IPS-15b (cell line): ENCODE measurements around the gene SURF4.
"Not testable (repeated sequence)": the region's sequence is repeated elsewhere in the genome, so short reads cannot be mapped to it uniquely, and the experiment has no call there.

Experiments
- H3K27me3 ChIP-seq: one replicate; pipeline ENCODE4 v1.6.1; 2013; ENCODE audit warnings: low read length; ENCODE audit not compliant: control insufficient read depth, insufficient read depth
- H3K36me3 ChIP-seq: one replicate; pipeline ENCODE4 v1.6.1; 2013; ENCODE audit warnings: low read length; ENCODE audit not compliant: control insufficient read depth, insufficient read depth
- H3K4me1 ChIP-seq: one replicate; pipeline ENCODE4 v1.6.1; 2013; ENCODE audit warnings: mild to moderate bottlenecking, low read length; ENCODE audit not compliant: control insufficient read depth, insufficient read depth
- H3K4me3 ChIP-seq: one replicate; pipeline ENCODE4 v1.5.1; 2013; ENCODE audit warnings: low read depth, low read length
- H3K9ac ChIP-seq: one replicate; pipeline ENCODE4 v1.6.1; 2013; ENCODE audit warnings: low read depth, mild to moderate bottlenecking, low read length
- H3K9me3 ChIP-seq: one replicate; pipeline ENCODE4 v1.6.1; 2013; ENCODE audit warnings: mild to moderate bottlenecking, low read length; ENCODE audit not compliant: control insufficient read depth, insufficient read depth

The SURF4 gene

DNA sequence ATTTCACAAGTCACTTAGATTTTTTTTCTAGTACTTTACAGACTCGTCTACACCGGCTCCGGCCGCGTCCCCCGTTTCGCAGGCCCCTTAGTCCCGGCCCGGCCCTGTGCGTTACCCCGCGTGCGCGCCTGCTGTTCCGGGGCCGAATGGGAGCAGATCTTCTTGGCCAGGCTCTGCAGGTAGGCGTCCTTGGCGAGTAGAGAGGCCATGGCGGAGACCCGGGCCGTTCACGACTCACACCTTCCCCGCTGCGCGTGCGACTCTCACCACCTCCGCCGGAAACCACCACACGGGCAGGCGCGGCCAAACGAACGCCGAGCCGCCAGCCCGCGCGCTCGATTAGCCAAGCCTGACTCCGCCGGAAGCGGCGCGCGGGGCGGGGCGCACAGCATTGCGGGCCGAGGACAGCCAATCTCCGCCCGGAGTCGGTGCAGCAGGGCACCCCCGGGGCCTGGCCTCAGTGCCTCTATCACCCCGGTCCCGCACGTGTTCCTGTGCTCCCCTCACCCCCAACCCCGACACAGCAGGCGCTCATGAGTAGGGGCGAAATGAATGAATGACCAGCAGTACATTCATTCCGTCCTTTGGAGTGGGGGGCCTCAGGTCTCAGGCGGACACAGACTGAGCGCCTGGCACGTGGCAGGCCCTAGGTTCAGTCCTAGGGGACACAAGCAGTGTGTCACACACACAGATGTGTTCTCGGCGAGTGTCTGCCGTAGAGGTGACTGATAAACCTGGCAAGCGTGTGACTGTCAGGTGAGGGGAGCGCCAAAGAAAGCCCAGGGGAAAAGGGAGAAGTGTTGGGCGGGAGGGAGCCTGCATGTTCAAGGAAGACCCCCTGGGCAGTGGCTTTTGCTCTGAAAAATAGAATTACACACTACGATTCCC is 39.7 kb downstream of the SURF4 start, which contains the start of gene SURF6:
SURF6 (minus strand) TSS at position 265 of the 888 bp plus-strand sequence; CDS start at position 209, 56 bp downstream.
- H3K27me3 ChIP-seq: no peaks in the 10 kb centered on the region

DNA sequence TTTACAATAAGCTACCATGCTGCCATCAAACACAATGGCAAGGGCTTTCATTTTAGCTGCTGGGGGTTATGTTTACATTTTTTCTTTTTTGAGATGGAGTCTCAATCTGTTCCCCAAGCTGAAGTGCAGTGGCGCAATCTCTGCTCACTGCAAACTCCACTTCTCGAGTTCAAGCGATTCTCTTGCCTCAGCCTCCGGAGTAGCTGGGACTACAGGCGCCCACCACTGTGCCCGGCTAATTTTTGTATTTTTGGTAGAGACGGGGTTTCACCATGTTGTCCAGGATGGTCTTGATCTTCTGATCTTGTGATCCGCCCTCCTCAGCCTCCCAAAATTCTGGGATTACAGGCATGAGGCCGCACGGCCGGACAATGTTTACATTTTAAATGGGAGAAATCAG is 41.0 kb downstream of the SURF4 start:
- H3K9me3 ChIP-seq, H3K4me1 ChIP-seq, H3K27me3 ChIP-seq: not testable (repeated sequence)
- Histone ChIP-seq H3K9ac (peak overlapping the region; percentile 87), H3K4me3 (peak overlapping the region; percentile 78), H3K36me3 (peaks cover 38% of the 10 kb centered on the region)

More for the DNA sequence above, 39.7 kb downstream of the SURF4 start, which contains the start of gene SURF6:
- peak within 1 kb of the TSS; percentile 78 for H3K4me3 ChIP-seq
- no peaks in the 10 kb centered on the region for H3K9me3 ChIP-seq
- H3K9ac ChIP-seq: peak within 1 kb of the TSS; percentile 87
- peaks cover 45% of the 10 kb centered on the region for H3K36me3 ChIP-seq
- H3K4me1 ChIP-seq: peaks cover 7% of the 10 kb centered on the region

DNA sequence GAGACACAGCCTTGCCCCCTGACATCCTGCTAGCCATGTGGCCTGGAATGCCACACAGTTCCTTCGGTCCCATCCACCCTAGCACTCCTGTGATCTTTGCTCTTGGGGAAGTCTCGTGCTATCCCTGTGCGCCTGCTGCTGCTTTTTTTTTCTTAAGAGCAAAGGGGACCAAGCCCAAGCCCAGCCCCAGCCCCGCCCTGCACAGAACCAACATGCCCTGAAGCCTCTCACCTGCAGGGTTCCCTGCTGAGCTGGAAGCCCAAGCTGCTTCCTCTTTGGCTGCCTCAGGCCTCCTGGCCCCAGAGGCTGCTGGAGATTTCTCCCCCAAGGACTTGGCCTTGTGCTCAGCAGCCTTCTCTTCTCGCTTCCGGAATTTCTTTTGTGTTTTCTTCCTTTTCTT is 41.7 kb downstream of the SURF4 start:
- Histone ChIP-seq H3K4me3 (no peak overlapping the region), H3K36me3 (peaks cover 34% of the 10 kb centered on the region)

DNA sequence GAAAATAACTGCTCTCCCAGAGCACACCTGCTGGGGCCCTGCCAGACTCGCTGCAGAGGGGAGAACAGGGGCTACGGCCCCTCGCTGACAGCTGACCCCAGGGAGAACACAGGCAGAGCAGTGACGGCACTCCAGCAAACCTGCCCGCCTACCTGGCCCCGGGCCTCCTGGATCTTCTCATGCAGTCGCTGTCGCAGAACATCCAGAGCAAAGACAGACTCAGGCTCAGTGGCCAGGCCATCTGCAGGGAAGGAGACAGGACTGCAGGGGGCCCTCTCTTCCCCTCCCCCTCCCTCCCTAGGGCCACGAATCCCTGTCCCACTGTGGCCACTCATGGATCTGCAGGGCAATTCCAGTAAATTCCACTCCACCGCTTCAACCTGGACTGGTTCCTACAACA is 42.3 kb downstream of the SURF4 start:
- Histone ChIP-seq H3K9me3 (no peaks in the 10 kb centered on the region), H3K9ac (no peak overlapping the region), H3K36me3 (peaks cover 34% of the 10 kb centered on the region), H3K27me3 (no peaks in the 10 kb centered on the region), H3K4me1 (peaks cover 7% of the 10 kb centered on the region), H3K4me3 (no peak overlapping the region)

More for the DNA sequence above, 41.7 kb downstream of the SURF4 start:
- no peaks in the 10 kb centered on the region for H3K27me3 ChIP-seq
- no peak overlapping the region for H3K9ac ChIP-seq
- no peaks in the 10 kb centered on the region for H3K9me3 ChIP-seq
- peaks cover 7% of the 10 kb centered on the region for H3K4me1 ChIP-seq

DNA sequence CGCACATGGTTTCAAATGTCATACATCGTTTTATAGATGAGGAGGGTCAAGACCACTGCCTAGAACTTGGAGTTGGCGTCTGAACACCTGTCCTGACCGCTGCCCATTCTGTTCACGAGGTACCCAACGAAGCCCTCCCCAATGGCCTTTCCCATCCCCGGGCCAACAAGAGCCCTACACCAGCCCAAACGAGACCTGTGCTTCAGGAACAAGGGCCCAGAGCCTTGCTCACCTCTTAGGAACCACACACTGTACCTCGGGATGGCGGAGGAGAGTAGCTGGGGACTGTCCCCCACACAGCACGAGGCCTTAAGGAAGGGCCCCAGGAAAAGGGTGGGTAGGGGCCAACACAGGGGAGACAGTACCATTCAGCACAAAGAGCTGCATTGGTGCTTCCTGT is 42.8 kb downstream of the SURF4 start:
- no peaks in the 10 kb centered on the region for H3K9me3 ChIP-seq
- no peak overlapping the region for H3K4me3 ChIP-seq
- peaks cover 34% of the 10 kb centered on the region for H3K36me3 ChIP-seq
- H3K4me1 ChIP-seq: peaks cover 7% of the 10 kb centered on the region
- H3K27me3 ChIP-seq: no peaks in the 10 kb centered on the region
- no peak overlapping the region for H3K9ac ChIP-seq

DNA sequence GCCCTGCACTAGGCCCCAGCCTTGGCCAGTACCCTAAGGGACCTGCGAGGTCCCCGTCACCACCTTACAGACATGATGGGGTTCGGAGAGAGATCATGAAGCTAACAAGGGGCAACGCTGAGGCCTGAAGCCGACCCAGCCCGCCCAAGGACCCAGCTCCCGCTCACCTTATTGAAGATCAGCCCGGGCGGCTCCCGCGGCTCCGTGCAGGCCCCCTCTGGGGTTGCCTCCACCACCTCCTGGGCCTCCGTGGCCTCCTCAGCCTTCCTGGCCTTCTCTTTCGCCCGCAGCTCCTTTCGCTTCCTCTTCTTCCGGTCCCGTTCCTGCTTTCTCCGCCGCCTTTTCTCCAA is 43.5 kb downstream of the SURF4 start:
- Histone ChIP-seq H3K4me1 (peaks cover 7% of the 10 kb centered on the region), H3K27me3 (no peaks in the 10 kb centered on the region), H3K36me3 (peaks cover 34% of the 10 kb centered on the region), H3K4me3 (no peak overlapping the region), H3K9ac (no peak overlapping the region), H3K9me3 (no peaks in the 10 kb centered on the region)

DNA sequence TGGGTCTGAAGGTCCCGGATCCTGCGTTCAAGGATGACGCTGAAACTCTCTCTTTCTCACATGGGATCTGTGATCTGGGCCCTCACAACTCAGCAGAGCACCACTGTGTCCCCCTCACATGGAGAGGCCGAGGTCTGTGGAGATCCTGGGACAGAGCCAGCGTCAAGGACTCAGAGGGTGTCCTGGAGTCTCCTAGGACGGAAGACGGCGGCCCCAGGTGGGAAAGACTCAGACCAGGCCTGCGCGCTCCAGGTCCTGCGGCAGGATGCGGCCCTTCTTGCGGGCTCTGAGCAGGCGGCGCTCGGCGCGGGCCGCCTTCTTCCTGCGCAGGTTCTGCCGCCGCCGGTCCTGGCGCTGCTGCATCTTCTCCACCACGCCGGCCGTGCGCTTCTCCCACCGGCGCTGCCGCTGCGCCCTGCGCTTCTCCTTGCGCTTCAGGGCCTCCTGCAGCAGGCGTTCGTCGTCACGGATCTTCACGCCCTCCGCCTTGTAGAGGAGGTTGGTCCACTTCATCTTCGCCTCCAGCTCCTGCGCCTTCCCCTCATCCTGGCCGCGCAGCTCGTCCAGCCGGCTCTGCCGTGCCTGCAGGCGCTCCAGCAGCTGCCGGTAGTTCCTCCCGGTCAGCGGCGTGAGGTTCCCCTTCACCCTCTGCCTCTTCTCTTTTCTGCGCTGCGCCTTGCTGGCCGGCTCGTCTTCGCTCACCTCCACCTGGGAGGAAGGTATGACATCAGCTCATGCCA is 44.0 kb downstream of the SURF4 start:
- H3K9ac ChIP-seq: no peak overlapping the region
- H3K27me3 ChIP-seq: no peaks in the 10 kb centered on the region
- H3K36me3 ChIP-seq: peaks cover 34% of the 10 kb centered on the region
- H3K4me3 ChIP-seq: no peak overlapping the region
- no peaks in the 10 kb centered on the region for H3K9me3 ChIP-seq
- peaks cover 7% of the 10 kb centered on the region for H3K4me1 ChIP-seq

DNA sequence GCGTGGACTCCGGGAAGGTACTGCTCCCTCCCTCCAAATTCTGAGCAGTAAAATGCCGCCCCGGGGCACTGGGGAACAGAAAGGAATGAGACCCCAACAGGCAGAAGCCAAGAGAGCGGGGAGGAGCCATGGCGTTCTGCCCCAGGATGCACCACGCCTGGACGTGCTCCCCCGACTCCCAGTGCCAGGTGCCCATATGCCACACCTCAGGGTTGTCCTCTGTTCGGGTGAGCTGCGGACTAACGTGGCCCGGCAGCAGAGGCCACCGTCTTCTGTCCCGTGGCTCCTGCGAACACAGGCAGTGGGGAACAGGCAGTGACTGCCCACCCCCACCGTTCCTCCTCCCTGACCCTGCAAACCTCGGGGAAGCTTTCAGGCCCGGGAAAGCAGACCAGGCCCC is 44.6 kb downstream of the SURF4 start:
- no peak overlapping the region for H3K4me3 ChIP-seq
- no peak overlapping the region for H3K9ac ChIP-seq
- peaks cover 7% of the 10 kb centered on the region for H3K4me1 ChIP-seq

DNA sequence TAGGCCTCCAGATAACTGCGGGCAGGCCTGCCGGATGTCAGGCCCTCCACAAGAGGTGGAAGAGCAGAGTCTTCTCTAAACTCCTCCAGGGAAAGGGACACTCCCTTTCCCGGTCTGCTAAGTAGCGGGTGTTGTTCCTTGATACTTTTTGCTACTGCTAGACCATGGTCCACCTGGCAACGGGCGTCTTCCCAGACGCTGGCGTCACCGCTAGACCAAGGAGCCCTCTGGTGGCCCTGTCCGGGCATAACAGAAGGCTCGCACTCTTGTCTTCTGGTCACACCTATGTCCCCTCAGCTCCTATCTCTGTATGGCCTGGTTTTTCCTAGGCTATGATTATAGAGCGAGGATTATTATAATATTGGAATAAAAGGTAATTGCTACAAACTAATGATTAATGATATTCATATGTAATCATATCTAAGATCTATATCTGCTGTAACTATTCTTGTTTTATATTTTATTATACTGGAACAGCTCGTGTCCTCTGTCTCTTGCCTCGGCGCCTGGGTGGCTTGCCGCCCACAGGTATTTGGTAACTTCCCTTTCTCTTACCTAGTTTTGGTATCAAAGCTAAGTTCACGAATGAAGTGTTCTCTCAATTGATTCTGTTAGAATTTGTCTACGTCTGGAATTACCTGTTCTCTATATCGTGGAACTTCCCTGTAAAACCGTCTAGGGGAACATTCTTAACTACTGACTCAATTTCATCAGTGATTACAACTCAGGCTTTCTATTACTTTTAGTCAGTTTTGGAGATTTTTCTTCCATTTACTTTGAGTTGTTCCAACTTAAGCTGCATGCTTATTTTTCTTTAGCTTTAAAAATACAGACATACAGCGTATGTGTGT is 46.3 kb downstream of the SURF4 start:
- H3K9me3 ChIP-seq, H3K4me1 ChIP-seq, H3K27me3 ChIP-seq, H3K9ac ChIP-seq, H3K4me3 ChIP-seq: not testable (repeated sequence)
- H3K36me3 ChIP-seq: peaks cover 34% of the 10 kb centered on the region

More for the DNA sequence above, 44.6 kb downstream of the SURF4 start:
- peaks cover 34% of the 10 kb centered on the region for H3K36me3 ChIP-seq
- H3K9me3 ChIP-seq: no peaks in the 10 kb centered on the region
- H3K27me3 ChIP-seq: no peaks in the 10 kb centered on the region

DNA sequence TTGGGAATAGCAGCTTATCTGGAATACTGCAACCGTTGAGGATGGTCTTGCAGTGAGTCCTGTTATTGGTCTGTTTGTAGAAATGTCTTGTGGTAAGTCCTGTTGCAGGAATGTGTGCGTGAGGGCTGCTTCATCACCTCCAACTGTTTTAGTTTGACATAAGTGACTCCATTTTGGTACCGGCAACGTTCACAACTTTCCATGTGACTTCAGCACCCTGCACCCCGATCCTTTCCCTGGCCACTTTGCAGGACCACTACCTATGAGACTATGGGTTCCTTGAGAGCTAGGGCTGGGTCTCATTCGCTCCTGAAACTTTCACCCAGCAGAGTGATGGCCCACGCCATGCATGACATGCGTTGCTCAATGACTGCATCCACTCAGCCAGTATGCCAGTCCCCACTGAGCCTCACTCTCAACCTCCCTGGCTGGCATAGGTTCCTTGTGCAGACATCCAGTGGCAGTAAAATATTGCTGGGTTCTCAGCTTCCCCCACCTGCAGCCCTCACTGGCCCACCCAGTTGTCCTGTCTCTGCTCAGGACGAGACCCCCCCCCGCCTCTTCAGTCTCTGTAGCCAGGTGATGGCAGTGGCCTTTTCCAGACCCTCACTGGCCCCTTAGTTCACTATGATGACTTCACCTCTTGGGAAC is 47.9 kb downstream of the SURF4 start:
- H3K4me3 ChIP-seq: no peak overlapping the region
- no peaks in the 10 kb centered on the region for H3K27me3 ChIP-seq
- no peaks in the 10 kb centered on the region for H3K4me1 ChIP-seq
- H3K9me3 ChIP-seq: no peaks in the 10 kb centered on the region
- no peak overlapping the region for H3K9ac ChIP-seq
- peaks cover 23% of the 10 kb centered on the region for H3K36me3 ChIP-seq

DNA sequence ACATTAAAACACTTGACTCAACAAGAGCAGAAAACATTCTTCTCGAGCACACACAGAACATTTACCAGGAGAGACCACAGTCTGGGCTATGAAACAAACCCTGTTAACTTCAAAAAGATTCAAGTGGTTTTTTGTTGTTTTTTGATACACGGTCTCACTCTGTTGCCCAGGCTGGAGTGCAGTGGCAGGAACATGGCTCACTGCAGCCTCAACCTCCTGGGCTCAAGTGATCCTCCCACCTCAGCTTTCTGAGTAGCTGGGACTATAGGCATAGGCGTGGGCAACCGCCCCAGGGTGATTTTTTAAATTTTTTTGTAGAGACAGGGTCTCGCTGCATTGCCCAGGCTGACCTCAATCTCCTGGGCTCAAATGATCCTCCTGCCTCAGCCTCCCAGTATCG is 48.8 kb downstream of the SURF4 start:
- not testable (repeated sequence) for H3K9me3 ChIP-seq, H3K27me3 ChIP-seq, H3K9ac ChIP-seq, H3K4me1 ChIP-seq, H3K4me3 ChIP-seq
- H3K36me3 ChIP-seq: peaks cover 13% of the 10 kb centered on the region
